ENCODE results near the gene FRAT2. TPM values are rescaled to one million over a fixed set of nuclear protein-coding genes. Genes with fewer than 3 reads are reported as not detected.

The FRAT2 gene
- total RNA-seq, 4 donors from 2014 or later, result 19.0 to 31.7 (median 24.0) TPM

DNA sequence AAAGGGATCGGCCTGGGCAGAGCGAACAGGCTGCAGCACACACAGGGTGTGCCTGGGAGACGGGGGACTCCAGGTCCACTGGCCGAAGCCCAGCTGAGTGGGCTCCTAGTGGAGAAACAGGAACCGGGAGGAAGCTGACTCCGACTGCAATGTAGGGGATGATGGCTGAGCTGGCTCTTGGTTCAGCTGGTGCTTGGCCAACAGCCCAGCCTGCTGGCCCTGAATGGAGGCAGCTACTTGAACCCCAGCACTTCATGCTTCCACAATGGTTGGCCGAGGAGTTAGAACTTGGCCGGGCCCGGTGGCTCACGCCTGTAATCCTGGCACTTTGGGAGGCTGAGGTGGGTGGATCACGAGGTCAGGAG, 27.0 kb upstream of the FRAT2 start:
- H3K36me3 ChIP-seq, result peaks cover 0 to 14% (median 0%) of the 10 kb centered on the region in 3 donors
- TF ChIP-seq POLR2A (IDR thresholded peaks at IDR 0.05), result no peak
- TF ChIP-seq, protein P1, sequence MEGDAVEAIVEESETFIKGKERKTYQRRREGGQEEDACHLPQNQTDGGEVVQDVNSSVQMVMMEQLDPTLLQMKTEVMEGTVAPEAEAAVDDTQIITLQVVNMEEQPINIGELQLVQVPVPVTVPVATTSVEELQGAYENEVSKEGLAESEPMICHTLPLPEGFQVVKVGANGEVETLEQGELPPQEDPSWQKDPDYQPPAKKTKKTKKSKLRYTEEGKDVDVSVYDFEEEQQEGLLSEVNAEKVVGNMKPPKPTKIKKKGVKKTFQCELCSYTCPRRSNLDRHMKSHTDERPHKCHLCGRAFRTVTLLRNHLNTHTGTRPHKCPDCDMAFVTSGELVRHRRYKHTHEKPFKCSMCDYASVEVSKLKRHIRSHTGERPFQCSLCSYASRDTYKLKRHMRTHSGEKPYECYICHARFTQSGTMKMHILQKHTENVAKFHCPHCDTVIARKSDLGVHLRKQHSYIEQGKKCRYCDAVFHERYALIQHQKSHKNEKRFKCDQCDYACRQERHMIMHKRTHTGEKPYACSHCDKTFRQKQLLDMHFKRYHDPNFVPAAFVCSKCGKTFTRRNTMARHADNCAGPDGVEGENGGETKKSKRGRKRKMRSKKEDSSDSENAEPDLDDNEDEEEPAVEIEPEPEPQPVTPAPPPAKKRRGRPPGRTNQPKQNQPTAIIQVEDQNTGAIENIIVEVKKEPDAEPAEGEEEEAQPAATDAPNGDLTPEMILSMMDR (IDR thresholded peaks at IDR 0.05), result no peak
- peaks cover 0 to 6% (median 2%) of the 10 kb centered on the region in 4 donors for H3K4me1 ChIP-seq

DNA sequence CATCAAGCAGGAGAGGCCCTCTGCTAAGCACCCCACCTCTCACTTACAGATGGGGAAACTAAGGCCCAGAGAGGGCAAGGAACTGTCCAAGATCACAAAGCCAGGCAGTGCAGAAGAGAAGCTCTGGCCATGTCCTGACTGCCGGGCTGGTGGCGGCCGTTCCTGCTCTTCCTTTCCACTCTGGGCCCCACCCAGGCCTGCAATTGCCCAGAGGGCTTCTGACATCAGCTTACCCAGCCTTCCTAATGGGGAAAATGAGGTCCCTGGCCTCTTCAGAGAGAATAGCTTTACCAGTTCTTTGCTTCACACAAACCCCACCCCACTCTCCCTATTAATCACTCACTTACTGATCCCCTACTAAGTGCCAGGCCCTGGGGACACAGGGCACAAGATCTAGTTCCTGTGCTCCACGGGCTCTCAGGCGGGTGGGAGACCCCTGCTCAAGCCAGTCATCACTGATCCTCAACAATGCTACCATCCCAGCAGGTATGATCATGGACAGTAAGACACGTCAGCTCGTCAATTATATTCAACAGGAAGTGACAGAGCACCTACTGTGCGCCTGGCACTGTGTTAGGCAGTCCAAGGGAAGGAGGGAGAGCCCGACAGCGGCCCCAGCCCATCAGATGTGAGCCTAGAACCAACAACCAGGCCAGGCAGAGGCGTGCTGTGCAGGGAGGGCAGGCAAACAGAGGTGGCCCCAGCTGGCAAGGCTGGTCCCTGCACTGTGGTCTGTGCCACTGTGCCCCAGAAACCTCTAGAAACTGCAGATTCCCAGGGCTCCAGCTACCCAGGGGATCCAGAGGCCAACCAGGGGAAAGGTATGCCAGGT, 26.4 kb upstream of the FRAT2 start:
- Histone ChIP-seq H3K36me3 (peaks cover 0 to 9% (median 0%) of the 10 kb centered on the region in 3 donors), H3K9me3 (no peaks in the 10 kb centered on the region), H3K27ac (no peak overlapping the region), H3K27me3 (no peaks in the 10 kb centered on the region), H3K4me1 (peaks cover 0 to 12% (median under 1%) of the 10 kb centered on the region in 4 donors), H3K4me3 (no peak overlapping the region)
- no peak for DNase-seq
- TF ChIP-seq POLR2A (IDR thresholded peaks at IDR 0.05), result no peak

More for the DNA sequence above, 27.0 kb upstream of the FRAT2 start:
- no peak overlapping the region for H3K27ac ChIP-seq
- H3K27me3 ChIP-seq, result no peaks in the 10 kb centered on the region
- H3K9me3 ChIP-seq, result no peaks in the 10 kb centered on the region
- DNase-seq, result no peak
- H3K4me3 ChIP-seq, result no peak overlapping the region

DNA sequence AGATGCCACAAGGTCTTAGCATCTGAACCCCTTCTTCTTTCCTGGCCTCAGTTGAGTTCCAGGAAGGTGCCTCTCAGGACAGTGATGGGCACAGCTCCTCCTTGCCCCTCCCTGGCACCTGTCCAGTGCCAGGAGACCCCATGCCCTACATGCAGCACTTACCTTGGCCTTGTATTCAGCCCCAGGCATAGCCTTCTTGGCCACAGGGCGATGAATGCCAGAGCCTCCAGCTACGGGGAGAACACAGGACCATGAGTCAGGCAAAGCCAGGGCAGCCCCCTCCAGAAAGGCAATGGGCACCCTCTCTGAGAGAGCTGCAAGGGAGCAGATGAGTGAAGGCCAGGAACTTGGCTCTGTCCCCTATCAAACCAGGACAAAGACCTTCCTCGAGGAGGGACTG, 24.3 kb upstream of the FRAT2 start:
- no peaks in the 10 kb centered on the region for H3K27me3 ChIP-seq
- no peak for DNase-seq
- no peaks in the 10 kb centered on the region for H3K9me3 ChIP-seq
- no peak overlapping the region for H3K27ac ChIP-seq
- H3K4me1 ChIP-seq, result peaks cover 0 to 12% (median 0%) of the 10 kb centered on the region in 4 donors
- TF ChIP-seq, protein P1 (IDR thresholded peaks at IDR 0.05), result no peak
- TF ChIP-seq POLR2A (IDR thresholded peaks at IDR 0.05), result no peak
- H3K36me3 ChIP-seq, result peaks cover 0 to 8% (median 0%) of the 10 kb centered on the region in 3 donors
- no peak overlapping the region for H3K4me3 ChIP-seq

DNA sequence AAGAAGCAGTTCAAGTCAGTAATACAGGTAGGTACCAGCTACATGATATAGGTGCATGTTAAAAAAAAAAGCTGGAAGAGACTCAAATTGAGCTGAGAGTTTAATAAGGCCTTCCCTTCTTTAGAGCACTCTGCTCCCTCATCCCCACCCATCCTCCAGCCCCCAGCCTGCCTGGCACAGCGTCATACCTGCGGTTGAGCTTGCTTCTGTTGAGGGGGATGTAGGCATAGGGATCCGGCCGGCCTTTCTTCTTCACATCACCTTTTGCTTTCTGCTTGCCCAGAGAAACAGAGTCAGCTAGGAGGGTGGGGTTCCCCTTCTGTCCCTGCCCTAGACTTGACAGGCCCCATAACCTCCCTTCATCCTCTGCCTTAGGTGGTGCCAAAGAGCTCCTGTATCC, 23.8 kb upstream of the FRAT2 start:
- Histone ChIP-seq H3K9me3 (no peaks in the 10 kb centered on the region), H3K27me3 (no peaks in the 10 kb centered on the region), H3K36me3 (peaks cover 0 to 8% (median 0%) of the 10 kb centered on the region in 3 donors), H3K4me3 (no peak overlapping the region), H3K4me1 (peaks cover 0 to 12% (median 0%) of the 10 kb centered on the region in 4 donors), H3K27ac (no peak overlapping the region)
- no peak for DNase-seq
- TF ChIP-seq, protein P1 (IDR thresholded peaks at IDR 0.05), result no peak
- no peak for TF ChIP-seq POLR2A (IDR thresholded peaks at IDR 0.05)

DNA sequence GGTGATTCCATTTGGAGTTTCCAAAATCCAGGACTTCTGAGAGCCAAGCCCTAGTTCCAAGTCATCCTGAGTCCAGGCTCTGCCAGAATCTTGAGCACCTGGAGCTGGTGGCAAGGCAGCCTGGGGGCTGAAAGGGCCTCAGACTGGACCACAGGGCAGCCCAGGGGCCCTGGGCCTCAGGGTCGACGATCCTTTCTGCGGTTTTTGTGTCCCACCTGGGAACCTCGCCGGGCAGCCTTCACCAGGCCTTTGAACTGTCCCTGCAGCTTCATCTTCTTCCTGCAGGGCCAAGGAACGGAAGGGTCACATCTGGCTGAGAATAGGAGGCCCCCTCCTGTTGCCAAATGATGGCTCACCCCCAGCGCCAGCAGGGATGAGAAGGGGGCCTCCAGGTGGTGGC, 22.4 kb upstream of the FRAT2 start:
- no peak overlapping the region for H3K4me3 ChIP-seq
- peaks cover 0 to 8% (median 0%) of the 10 kb centered on the region in 3 donors for H3K36me3 ChIP-seq

More for the DNA sequence above, 22.4 kb upstream of the FRAT2 start:
- no peak for DNase-seq
- H3K9me3 ChIP-seq, result no peaks in the 10 kb centered on the region
- TF ChIP-seq, protein P1 (IDR thresholded peaks at IDR 0.05), result no peak
- H3K27me3 ChIP-seq, result no peaks in the 10 kb centered on the region
- no peak overlapping the region for H3K27ac ChIP-seq
- H3K4me1 ChIP-seq, result peaks cover 0 to 12% (median 0%) of the 10 kb centered on the region in 4 donors
